ENCODE measurements around the gene MDM1. TPM values are rescaled to one million over a fixed set of nuclear protein-coding genes. Genes with fewer than 3 reads are reported as not detected.

The MDM1 gene
- total and polyA plus RNA-seq, 2 of the 13 experiments (the other 11 are each of a cell fraction or from before 2014, with no cell fraction given), result 4.6 to 15.2 TPM

- TF ChIP-seq ZNF142 (CRISPR knock-in tag; IDR thresholded peaks at IDR 0.05), result no peak
- TF ChIP-seq ZNF567 (CRISPR knock-in tag; IDR thresholded peaks at IDR 0.05; ENCODE audit: borderline replicate concordance), result no peak
- TF ChIP-seq ZNF276 (CRISPR knock-in tag; IDR thresholded peaks at IDR 0.05; ENCODE audit: low read depth), result 0 out of 2 replicates have a peak, but pooled peaks have one; percentile 40
- no peak for TF ChIP-seq GPN1 (CRISPR knock-in tag; IDR thresholded peaks at IDR 0.05; ENCODE audit: borderline replicate concordance)
- TF ChIP-seq ZNF776 (CRISPR knock-in tag; IDR thresholded peaks at IDR 0.05), result no peak
- TF ChIP-seq SIX1 (CRISPR knock-in tag; IDR thresholded peaks at IDR 0.05; ENCODE audit: borderline replicate concordance), result no peak
- TF ChIP-seq RFX5 (IDR thresholded peaks at IDR 0.05; ENCODE audit: low read depth, low read length), result no peak
- TF ChIP-seq SMAD9 (CRISPR knock-in tag; IDR thresholded peaks at IDR 0.05), result 0 out of 2 replicates have a peak, but pooled peaks have one; percentile 66
- TF ChIP-seq PRDM4 (CRISPR knock-in tag; IDR thresholded peaks at IDR 0.05; ENCODE audit: borderline replicate concordance), result no peak
- TF ChIP-seq IRX3 (CRISPR knock-in tag; IDR thresholded peaks at IDR 0.05; ENCODE audit: borderline replicate concordance, low read depth), result no peak
- TF ChIP-seq NFKB2 (CRISPR knock-in tag; IDR thresholded peaks at IDR 0.05; ENCODE audit: borderline replicate concordance), result no peak; the same call in 1 of the 2 replicates
- no peak for TF ChIP-seq IKZF1 (IDR thresholded peaks at IDR 0.05)
- no peak for TF ChIP-seq KDM6A (CRISPR knock-in tag; IDR thresholded peaks at IDR 0.05; ENCODE audit: low read depth)
- TF ChIP-seq HDAC2 (CRISPR knock-in tag; IDR thresholded peaks at IDR 0.05), result peak; percentile 59; the same call in 1 of the 2 replicates
- TF ChIP-seq ZNF747 (CRISPR knock-in tag; IDR thresholded peaks at IDR 0.05; ENCODE audit: borderline replicate concordance), result 0 out of 2 replicates have a peak, but pooled peaks have one; percentile 10
- no peak for TF ChIP-seq ATF6 (CRISPR knock-in tag; conservative IDR thresholded peaks at IDR 0.05)
- TF ChIP-seq SATB2 (CRISPR knock-in tag; IDR thresholded peaks at IDR 0.05), result no peak
Measured at GRCh38 chr12:68364893-68365725, 32.9 kb upstream of the MDM1 start (continued).
